ENCODE data around the gene SIX3.
A peak's percentile ranks its signal among the peaks of the same experiment; 100 is the strongest.

Gene SIX3

DNA sequence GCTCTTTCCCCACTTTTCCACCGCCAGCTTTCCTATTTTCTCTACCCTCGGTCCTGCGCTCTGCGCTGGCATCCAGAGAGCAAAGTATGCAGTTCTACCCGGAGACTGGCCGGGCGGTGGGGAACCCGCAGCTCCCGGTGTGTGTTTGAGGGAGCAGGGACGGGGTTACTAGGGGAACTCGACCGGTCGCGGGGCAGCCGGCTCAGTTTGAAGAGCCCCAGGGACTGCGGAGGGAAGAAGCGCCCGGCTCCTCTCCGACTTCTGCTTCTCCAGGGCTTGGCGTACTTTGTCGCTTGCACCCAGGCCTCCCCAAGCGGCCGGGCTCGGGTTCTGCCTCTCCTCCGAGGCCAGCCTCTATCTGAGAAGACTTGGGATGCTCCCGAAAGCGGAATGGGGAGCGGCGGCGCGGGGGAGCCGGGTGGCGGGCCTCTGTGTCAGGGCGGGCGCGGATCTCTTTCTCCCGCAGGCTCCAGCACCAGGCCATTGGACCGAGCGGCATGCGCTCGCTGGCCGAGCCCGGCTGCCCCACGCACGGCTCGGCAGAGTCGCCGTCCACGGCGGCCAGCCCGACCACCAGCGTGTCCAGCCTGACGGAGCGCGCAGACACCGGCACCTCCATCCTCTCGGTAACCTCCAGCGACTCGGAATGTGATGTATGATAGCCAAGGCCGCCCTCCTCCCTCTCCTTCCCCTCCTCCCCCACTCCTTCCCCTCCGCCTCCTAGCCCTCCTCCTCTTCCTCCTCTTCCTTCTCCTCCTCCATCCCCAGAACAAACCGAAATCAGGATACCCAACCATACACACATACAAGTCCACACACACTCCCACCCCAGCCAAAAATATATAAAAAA, 2.8 kb downstream of the SIX3 start:
- no peak for DNase-seq

DNA sequence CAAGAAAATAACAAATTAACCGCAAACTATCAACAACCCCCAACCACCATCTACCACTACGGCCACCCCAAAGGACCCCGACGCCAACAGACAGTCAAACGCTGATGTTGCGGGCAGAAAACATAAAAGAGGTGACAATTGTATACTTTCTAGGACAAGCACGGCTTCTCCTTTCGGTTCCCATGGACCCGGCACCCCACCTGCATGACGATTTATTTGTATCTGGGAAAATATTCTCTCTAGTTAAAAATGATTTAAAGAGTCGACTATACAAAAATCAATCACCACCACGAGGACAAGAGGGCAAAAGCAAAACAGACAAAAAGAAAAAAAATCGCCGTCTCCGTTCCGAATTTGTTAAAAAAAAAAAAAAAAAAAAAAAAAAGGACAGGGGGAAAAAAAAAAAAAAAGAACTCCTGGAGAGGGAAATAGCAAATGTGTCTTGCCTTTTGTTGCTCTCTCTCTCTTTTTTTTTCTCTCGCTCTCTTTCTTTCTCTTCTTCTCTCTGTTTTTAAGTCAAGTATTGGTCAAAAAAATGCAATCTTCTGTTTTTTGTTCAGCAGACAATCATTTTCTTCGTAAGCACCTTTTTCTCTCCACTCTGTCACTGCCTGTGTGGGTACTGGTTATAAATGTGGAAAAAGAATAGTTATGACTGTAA, 3.6 kb downstream of the SIX3 start:
- no peak for DNase-seq

DNA sequence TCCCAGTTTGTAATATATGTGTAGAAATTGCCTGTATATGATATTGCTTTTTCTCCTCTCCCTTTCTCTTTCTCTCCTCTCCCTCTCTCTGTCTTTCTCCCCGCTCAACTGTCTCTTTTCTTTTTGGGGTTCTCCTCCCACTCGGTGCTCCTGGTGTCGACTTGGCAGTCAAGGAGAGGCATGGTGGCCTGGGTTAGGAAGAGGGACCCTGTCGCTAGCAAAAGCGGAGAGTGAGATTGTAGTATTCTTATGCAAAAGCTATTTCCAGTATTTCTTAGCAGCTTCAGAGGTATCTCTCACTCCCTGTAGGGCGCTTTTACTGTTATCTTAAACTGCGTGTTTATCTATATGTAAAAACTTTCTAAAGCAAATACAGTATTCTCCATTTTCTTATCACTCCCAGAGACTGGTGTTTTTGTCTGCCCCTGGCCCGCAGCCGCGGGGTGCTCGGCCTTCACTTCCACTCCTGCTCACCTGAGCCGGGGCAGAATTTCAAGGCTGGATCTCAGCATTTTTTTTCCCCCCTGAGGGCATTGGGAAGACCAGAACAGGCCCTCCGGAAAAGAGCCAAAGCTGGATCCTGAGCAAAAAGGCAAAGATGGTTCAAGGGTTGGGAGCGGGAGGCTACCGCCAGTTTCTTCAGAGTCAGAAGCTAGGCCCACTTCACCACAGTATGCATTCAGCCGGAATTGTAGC, 4.3 kb downstream of the SIX3 start:
- no peak for DNase-seq

DNA sequence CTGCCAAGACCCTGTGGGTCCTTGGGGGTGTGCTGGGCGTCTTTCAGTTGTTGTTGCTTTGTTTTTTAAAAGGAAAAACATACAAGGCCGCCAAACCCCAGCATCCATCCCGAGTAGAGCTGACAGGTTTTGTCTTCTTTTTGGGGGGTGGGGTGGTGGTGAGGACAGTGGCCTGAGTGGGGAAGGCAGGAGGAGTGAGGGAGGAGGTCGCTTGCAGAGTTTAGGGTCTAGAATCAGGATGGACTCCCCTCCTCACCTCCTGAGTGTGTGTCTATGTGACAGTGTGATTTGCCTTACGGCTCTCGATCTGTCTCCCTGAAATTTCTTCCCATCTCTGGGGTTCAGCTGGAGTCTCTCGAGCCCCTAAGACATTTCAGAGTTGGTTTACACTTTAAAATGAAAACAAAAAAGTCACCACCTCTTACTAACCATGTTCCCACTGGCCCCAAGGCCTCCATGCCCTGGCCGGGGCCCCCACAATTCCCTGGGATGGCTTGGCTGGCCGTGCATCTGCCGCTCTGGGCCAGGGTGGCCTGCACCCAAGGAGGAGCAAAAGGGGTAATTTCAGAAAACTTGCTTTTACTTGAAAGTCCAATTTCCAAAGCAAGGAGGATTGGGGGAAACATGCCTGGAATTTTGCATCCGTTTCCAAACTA, 5.0 kb downstream of the SIX3 start:
- DNase-seq, result no peak

DNA sequence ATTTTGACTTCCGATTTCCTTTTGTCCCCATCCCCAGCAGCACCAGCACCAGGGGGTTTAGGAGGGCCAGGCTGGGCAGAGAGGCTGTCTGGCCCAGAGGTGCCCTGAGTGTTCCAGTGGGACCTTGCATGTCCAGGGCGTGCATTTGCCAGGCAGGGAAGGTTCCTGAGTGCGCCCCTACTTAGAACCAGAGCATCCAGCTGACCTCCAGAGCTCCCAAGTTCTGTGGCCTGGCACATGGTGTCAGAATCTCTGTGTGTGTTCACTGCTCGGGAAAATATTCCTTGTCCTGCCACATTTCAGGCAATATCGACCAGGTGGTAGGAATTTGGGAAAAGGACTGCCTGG, 5.5 kb downstream of the SIX3 start:
- DNase-seq, result no peak

DNA sequence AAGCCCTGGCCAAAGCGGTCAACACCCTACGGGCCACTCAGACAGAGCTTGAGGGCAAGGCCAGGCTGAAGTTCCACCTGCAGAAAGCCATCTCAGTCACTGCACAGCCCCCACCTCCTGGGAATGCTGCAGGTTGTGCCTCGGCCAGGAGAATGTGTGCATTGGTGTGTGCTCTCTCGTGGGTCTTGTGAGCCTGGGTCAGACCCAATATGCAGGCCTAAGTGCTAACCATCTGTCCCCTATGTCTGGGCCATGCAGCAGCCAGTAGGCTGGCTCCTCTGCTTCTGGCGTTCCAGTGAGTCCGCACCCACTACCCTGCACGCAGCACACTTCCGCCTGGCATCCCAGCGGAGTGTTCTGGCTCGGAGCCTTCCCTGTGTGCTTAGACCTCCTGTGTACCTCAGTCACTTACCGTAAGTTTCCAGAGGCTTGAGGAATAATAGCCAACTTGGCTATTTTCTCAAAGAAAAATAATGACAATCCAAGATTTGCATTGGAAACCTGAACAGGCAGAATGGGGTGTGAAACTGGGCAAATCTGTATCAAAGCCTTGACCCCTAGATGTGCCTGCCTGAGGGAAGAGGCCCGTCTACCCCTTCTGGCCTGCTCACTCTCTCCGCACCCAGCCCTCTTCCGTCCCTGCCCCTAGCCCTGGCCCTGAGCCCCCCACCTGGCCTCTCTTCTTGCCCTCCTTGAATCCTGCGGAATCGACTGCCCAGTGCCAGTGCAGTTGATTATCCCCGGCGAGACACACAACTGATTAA, 7.2 kb downstream of the SIX3 start:
- no peak for DNase-seq

DNA sequence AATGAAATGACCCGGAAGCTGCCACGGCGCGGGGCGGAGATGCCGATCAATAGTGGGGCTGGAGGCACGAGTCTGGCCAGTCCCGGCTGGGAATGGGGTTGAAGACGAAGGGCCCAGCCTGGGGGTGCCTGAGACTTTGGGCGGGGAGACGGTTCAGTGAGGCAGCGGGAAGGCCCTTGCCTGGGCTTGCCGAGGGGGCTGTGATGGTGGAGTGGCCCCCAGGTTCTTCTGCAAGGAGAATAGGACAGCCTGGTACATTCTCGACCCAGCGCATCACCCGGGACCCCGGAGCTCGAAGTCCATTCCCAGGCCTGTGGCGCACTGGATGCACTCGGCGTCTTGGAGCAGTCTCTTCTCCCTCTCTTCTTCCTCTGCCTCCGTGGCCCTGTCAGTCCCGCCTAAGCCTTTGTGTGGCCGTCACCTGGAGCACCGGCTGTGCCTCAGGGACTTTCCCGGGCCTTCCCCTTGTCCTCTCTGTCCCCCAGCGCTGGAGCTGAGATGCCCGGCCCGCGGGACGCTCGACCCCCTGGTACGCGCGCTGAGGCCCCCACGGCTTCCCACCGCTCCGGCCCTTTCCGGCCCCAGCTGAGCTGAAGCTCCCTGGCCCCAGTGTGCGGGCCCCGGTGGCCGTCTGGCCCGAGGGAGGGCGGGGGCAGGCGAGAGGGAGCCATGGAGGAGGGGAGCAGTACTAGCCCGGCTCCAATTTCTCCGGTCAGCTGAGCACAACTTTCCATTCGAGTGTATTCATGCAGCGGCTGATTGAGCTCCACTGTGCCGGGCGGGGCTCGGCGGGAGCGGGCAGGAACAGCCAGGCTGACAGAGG, 8.0 kb downstream of the SIX3 start:
- DNase-seq, result peak; percentile 13

DNA sequence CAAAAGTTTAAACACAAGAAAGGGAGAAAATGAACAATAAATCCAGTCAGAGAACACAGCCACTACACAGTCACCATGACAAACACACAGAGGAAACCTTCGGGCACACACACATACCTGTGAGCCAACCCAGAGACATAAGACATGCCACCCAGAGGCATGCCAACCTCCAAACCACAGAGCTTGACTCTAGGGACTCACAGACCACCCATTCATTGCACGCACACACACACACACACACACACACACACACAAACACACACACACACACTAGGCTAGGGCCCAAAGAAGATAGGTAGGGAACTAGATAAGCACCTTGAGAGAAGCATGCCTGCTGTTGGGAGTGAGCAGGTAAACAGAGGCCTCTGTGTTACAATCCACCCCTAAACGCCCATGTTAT, 9.1 kb downstream of the SIX3 start:
- no peak for DNase-seq

DNA sequence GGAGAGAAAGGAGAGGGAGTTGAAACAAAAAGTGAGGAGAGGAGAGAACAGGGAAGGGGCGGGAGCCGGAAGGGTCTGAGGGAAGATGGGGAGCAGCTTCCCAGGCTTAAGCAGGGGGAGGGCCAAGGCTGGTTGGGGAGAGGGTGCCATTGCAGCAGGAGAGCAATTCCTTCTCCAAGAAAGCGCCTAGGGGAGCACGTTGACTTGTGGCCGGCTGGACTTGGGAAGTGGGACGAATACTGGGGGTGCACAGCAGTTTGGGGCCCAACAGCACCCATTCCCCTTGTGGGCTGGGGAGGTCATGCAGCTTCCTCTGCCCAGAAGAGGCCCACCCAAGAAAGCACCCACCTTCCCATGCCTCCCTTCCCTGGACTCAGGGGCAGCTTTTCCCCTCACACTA, 9.6 kb downstream of the SIX3 start:
- no peak for DNase-seq

DNA sequence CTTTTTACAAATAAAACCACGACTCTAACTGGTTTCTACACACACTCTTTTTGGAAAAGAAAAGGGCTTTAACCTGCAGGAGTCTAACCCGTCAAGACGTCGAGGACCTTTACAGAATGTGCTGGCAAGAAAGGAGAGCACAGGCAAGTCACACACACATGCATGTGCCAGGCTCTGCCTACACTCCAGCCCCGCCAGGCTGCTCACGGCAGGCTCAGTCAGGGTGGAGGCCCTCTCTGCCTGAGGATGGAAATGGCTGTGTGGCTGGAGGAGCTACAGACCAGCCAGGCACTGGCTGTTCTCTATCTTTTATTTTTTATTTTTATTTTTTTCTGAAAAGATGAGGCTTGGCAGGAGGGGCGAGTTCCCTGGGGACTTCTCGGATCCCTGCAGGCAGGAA, 10.2 kb downstream of the SIX3 start:
- DNase-seq, result no peak

DNA sequence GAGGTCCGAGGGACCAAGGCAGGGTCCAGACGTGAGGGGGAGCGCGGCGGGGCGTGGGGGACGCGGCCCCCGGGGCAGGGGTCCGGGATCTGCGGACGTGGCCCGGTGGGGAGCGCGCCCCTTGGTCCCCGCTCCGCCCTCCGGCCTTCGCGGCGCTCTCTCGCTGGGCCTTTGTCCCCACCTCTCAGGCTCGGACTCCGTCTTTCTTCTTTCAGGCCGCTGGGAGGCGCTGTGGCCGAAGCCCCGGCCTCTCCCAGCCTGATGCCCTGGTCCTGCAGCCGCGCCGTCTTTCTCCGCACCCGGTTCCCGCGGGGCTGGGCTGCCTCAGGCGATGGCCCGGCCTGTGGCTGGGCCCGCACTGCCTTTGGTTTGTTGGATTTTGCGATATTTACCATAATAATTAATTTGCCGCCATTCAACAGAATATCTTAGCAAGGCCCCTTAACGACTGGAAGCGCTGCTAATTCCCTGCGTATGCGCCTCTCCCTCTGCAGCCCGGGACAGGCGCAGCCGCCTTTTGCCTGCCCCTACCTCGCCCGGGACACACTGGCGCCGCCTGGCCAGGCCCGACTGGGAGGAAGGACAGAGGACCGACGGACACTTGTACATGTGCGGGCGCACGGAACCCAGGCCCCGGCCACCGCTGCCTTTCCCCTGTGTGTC, 10.8 kb downstream of the SIX3 start:
- DNase-seq, result peak; percentile 41

DNA sequence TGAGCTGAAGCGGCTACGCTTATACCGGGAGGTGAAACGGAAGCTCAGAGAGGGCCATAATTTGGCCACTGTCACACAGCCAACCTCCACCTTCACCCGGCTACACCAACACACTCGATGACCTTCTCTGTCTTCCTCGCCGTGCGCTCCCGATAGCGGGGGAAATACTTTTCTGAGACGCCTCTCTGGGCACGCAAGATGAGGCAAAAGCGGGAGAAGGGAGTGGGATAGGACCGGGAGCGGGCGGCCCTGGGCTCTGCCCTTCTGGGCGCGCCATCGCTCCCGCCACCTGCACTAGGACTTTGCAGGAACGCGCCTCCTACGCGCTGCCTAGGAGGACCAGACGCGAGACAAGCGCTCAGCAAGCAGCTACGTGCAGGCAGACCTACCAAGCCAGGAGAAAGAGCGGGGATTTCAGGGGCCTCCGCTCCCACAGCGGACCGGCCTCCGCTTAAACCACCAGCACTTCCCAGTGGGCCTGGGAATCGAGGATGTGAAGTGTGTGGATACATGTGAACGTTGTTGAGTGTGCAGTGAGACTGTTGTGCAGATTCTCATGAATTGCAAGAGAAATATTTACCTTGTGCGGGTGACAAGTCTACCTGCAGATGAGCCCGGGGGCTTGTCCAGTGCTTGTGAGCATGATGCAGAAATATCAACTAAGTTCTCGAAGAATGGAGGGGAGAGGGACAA, 11.4 kb downstream of the SIX3 start:
- no peak for DNase-seq

DNA sequence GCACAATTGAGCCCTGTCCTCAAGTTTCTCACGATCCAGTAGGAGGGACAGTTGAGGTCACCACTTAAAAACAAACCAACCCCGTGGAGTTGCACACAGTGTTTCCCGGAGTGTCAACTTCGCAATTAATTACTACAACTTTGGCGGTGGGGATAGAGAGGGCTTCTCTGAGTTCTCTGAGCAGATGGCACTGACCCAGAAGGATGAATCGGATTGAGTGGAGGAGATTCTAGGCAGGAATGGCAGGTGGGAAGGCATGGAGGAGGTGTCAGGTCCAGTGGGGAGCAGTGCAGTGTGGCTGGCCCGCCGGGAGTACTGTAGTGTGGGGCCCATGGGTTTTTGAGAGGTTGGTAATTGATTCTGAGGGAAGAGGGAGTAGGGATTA, 12.0 kb downstream of the SIX3 start:
- no peak for DNase-seq

DNA sequence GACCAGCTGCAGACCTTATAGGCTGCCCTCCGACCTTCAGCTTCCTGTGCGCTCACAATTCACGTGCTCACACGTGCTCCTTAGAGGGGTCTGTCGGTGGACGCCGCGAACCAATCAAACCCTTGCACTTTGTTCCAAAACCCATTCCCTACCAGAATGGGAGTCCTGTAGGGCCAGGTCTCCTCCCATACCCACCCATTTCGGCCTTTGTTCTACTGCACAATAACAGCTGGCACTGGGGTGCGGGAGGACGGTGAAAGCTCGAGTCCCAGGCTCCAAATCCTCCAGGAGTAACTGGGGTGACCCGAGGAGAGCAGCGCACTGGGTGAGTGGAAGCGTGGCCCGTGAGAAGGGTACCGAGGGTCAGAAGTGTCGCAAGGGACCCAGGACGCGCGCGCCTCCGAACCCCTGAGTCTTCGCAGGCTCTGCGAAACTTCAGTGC, 13.0 kb downstream of the SIX3 start:
- DNase-seq, result no peak

DNA sequence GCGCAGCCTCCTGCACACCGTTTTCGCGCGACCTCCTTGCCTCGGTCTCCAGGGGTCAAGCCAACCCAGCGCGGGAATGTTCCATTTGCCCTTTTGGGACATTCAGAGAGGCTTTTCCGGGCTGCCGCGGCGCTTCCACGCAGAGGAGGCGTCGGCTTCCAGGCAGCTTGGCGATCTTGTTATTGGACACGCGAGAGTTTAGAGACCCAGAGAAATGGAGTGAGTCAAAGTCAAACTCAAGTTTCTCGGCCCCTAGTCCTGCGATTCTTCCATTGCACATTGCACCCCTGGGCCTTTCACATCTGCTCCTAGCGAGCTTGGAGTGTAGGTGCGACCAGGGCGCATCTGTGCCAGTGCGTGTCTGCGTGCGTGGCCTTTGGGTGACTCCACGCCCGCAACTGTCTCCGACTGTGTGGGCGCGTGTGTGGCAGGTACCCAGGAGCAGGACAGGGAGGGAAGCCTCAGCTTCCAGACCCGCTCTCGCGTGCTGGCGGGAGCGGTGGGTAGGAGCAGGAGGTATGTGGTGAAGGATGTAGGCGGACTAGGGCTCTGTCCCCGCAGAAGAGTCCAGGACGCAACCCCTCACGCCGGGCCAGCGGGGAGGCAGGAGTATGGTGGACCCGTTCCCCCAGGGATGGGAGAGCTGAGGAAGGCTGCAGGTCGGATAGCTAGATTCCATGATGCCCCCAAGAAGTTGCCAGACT, 13.5 kb downstream of the SIX3 start:
- DNase-seq, result no peak

DNA sequence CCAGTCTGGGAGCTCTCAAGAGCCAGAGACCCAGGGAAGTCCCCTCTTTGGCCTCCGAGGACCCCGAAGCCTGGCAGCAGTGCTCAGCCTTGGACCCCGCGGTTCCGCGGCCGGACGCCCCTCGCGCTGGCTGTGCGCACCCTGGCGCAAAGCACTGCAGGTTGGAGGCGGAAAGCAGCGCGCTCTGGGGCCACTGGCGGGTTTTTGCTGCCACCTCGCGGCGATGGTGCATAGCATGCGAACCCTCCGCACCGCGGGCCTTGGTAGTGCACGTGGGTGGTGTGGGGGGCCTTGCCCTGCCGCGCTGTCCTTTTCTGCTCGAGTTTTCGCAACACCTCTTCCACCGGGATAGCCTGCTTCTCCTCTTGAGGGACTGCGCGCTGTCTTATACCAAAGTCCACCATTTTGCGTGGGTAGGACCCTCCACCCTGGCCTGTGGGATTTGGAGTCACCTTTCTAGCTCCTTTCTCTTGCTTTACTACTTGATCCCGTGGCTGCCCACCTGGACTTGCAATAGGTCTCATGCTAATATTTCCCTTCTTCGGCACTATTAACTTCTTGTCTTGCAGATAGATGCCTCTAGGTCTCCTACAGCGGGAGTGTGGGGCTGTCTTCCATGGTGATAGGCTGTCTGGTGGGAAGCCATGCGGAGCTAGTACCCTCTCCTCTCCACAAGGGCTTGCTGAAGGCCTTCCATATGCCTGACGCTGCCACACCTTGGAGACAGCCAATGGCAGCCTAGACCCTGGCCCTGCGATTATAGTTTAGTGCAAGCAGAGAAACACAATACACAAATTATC, 14.3 kb downstream of the SIX3 start:
- DNase-seq, result peak; percentile 51

DNA sequence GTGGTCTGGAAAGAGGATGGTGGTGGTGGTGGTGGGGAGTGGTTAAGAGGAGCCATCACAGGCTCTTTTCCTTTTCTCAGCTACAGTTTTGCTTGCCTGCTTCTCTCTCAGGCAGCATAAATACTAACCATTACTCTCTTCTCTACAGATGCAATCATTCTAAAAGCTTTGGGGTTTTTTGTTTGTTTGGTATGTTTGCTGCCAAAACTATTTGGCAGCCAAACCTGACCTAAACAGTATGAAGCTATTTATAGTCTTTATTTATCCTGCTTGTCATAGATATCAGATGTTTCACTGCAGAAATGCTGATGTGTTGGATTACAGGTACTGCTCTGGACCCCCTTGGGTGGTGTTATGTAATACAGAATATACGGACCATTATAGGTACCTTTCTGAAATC, 15.3 kb downstream of the SIX3 start:
- DNase-seq, result no peak

DNA sequence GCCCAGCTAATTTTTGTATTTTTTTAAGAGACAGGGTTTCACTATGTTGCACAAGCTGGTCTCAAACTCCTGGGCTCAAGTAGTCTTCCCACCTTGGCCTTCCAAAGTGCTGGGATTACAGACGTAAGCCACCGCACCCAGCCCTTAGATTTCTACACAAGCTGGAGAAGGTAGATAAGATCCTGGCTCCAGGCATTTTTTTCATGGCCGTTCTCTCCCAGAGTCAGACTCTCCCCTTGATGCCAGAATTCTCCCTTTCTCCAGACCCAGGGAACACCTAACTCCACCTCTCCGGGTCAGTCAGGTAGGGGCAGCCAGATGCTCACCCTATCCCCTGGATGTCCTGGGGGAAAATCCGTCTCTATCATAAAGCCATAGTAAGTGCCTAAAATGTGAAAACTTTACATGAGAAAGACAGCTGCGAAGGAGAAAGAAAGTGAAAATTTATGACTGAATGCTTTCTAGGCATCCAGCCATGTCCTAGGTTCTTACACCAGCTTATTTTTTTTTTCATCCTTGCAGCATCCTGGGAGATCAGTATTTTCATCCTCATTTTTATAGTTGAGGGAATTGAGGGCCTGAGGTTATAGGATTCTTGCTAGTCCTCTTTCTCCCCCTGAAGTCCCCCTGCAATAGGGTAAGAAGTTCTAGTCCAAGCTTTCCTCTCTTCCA, 16.3 kb downstream of the SIX3 start:
- peak; percentile 13 for DNase-seq

DNA sequence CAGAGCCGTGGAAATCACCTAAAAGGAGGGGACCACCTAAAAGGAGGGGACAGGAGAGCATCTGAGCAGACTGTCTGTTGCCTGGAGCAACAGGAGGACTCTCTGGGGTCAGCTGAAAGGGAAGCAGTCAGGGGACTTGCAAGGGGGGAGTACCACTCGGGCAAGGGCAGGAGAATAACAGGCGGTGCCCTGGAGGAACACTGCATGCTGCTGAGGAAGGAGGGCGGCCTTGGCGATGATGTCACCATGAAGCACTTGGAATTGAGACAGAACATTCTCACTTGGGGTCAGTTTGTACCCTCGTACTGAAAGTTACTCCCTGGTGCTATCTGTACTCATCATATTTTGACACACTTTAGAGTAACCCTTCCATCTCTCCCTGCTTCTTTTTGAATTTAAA, 18.4 kb downstream of the SIX3 start:
- DNase-seq, result no peak
